Measurements from ENCODE around the gene PEX26. TPM values are rescaled to one million over a fixed set of nuclear protein-coding genes. Genes with fewer than 3 reads are reported as not detected.
A peak's percentile ranks its signal among the peaks of the same experiment; 100 is the strongest.

The PEX26 gene
- total and polyA plus RNA-seq, 9 of the 15 experiments (the other 6 are each of a cell fraction or from before 2014, with no cell fraction given): 0.35 to 39.6 (median 17.4) TPM

GRCh38 chr22:18048041-18048440 is 29.7 kb upstream of the PEX26 start (continued):
- no peak for TF ChIP-seq ZSCAN32 (CRISPR knock-in tag; IDR thresholded peaks at IDR 0.05)
- TF ChIP-seq ZBTB26 (CRISPR knock-in tag; IDR thresholded peaks at IDR 0.05): no peak

GRCh38 chr22:18048441-18048898 is 29.3 kb upstream of the PEX26 start:
- 33% methylated on average over 27 of the region's 29 CpGs for WGBS (ENCODE audit: insufficient coverage, low coverage, missing lambda C conversion rate)
- Histone ChIP-seq H3K79me2 (ENCODE audit: control insufficient read depth, insufficient read depth, low read length) (no peaks in the 10 kb centered on the region), H3K4me1 (replicated peaks in 1 of 2; ENCODE audit: control insufficient read depth in 2 of 2, insufficient read depth in 2 of 2, low read length in 2 of 2) (peaks cover 0 to 6% of the 10 kb centered on the region in 2 experiments; a peak in 3 of 5 replicates), H3K9me1 (ENCODE audit: control insufficient read depth, insufficient read depth, low read length) (no peaks in the 10 kb centered on the region), H3K4me2 (ENCODE audit: insufficient read depth, low read length) (peak overlapping the region; percentile 22), H3K36me3 (ENCODE audit: control insufficient read depth, insufficient read depth, low read length) (no peaks in the 10 kb centered on the region), H3K9me3 (replicated peaks; ENCODE audit: control insufficient read depth, insufficient read depth, low read depth, low read length) (no peaks in the 10 kb centered on the region), H4K20me1 (replicated peaks; ENCODE audit: control insufficient read depth, insufficient read depth, low read length) (no peaks in the 10 kb centered on the region), H2AFZ (ENCODE audit: low read depth, low read length) (peak overlapping the region; percentile 58), H3K27ac (ENCODE audit: extremely low read depth, low read depth, low read length) (no peak overlapping the region), H3K4me3 (no peak overlapping the region), H3K27me3 (ENCODE audit: control insufficient read depth in 2 of 2, insufficient read depth in 2 of 2, low read length in 2 of 2) (peaks cover 18 to 31% of the 10 kb centered on the region in 2 experiments; a peak in 4 of 5 replicates), H3K9ac (ENCODE audit: insufficient read depth in 1 of 2, low read depth in 2 of 2, low read length in 2 of 2) (no peak overlapping the region; a peak in 1 of 4 replicates)
- in situ Hi-C loops (cut with MboI) (no loop called here), intact Hi-C loops (cut with micrococcal nuclease) (no loop called here)
- peak; percentile 35 to 48 (median 43) for DNase-seq (ENCODE audit: extremely low read depth in 1 of 4, low spot score in 3 of 4)
- BruUV-seq (replicated peaks): no TSS peak
- CTCF ChIA-PET (ENCODE audit: low intra/inter-chr PET ratio): no interaction called here
- no peak for FAIRE-seq
- peak; percentile 76 for ATAC-seq
- POLR2A ChIA-PET: interaction anchor here (0.5 to 1.4 kb wide), 7 partner anchors 10 to 1136 kb away, joined by 3 to 6 read pairs (median 3); no protein-coding TSS in a partner anchor
- TF ChIP-seq ATF1 (CRISPR knock-in tag; IDR thresholded peaks at IDR 0.05) (no peak), ATF1 (tag; IDR thresholded peaks at IDR 0.05) (peak; percentile 62; the same call in 1 of the 2 replicates), REST (IDR thresholded peaks at IDR 0.05; ENCODE audit: borderline replicate concordance) (peak; percentile 32; the same call in 1 of the 2 replicates), REST (CRISPR knock-in tag; IDR thresholded peaks at IDR 0.05; ENCODE audit: low read depth) (no peak), MYC (IDR thresholded peaks at IDR 0.05; ENCODE audit: low read depth, low read length) (peak; percentile 63; the same call in 1 of the 2 replicates), MYC (CRISPR knock-in tag; IDR thresholded peaks at IDR 0.05; ENCODE audit: borderline replicate concordance, low read depth) (no peak), HDAC2 (IDR thresholded peaks at IDR 0.05) (0 out of 2 replicates have a peak, but pooled peaks have one; percentile 19), PPARD (CRISPR knock-in tag; IDR thresholded peaks at IDR 0.05) (no peak), CBX8 (IDR thresholded peaks at IDR 0.05; ENCODE audit: borderline replicate concordance, extremely low read depth, low read depth, low read length, poor library complexity, severe bottlenecking) (no peak)
